ENCODE results near the gene DEFB118.

The DEFB118 gene

GRCh38 chr20:31374346-31374745 lies 5.9 kb downstream of the DEFB118 start:
- no peak for DNase-seq (ENCODE audit: low read depth)
- in situ Hi-C loops (cut with HindIII; ENCODE audit: low sequenced_read_pairs), result no loop called here
- H3K4me3 ChIP-seq (ENCODE audit: low read depth, low read length), result no peak overlapping the region
- no peak for TF ChIP-seq CTCF (IDR thresholded peaks at IDR 0.05; ENCODE audit: low read depth, low read length, missing control alignments)

GRCh38 chr20:31390490-31390889 lies 22.1 kb downstream of the DEFB118 start, which contains the start of gene DEFB119:
DEFB119 (minus strand) TSS chr20:31390590; CDS start chr20:31390483, 107 bp downstream.
- no peak within 1 kb of the TSS for H3K4me3 ChIP-seq (ENCODE audit: low read depth, low read length)
- DNase-seq (ENCODE audit: low read depth), result no peak
- in situ Hi-C loops (cut with HindIII; ENCODE audit: low sequenced_read_pairs), result no loop called here
- TF ChIP-seq CTCF (IDR thresholded peaks at IDR 0.05; ENCODE audit: low read depth, low read length, missing control alignments), result no peak

- in situ Hi-C loops (cut with HindIII; ENCODE audit: low sequenced_read_pairs), result no loop called here
- no peak for DNase-seq (ENCODE audit: low read depth)
- TF ChIP-seq CTCF (IDR thresholded peaks at IDR 0.05; ENCODE audit: low read depth, low read length, missing control alignments), result no peak
- no peak overlapping the region for H3K4me3 ChIP-seq (ENCODE audit: low read depth, low read length)
These were observed 24.4 kb downstream of the DEFB118 start for GRCh38 chr20:31392836-31393235.

- DNase-seq (ENCODE audit: low read depth), result no peak
These were observed 26.5 kb downstream of the DEFB118 start for GRCh38 chr20:31394900-31395299.

GRCh38 chr20:31403886-31404285 lies 35.5 kb downstream of the DEFB118 start:
- in situ Hi-C loops (cut with HindIII; ENCODE audit: low sequenced_read_pairs), result no loop called here
- no peak for TF ChIP-seq CTCF (IDR thresholded peaks at IDR 0.05; ENCODE audit: low read depth, low read length, missing control alignments)
- H3K4me3 ChIP-seq (ENCODE audit: low read depth, low read length), result no peak overlapping the region
- DNase-seq (ENCODE audit: low read depth), result no peak

More at GRCh38 chr20:31394900-31395299, 26.5 kb downstream of the DEFB118 start:
- no peak for TF ChIP-seq CTCF (IDR thresholded peaks at IDR 0.05; ENCODE audit: low read depth, low read length, missing control alignments)
- in situ Hi-C loops (cut with HindIII; ENCODE audit: low sequenced_read_pairs), result no loop called here
- no peak overlapping the region for H3K4me3 ChIP-seq (ENCODE audit: low read depth, low read length)

- TF ChIP-seq CTCF (IDR thresholded peaks at IDR 0.05; ENCODE audit: low read depth, low read length, missing control alignments), result no peak
- DNase-seq (ENCODE audit: low read depth), result no peak
- in situ Hi-C loops (cut with HindIII; ENCODE audit: low sequenced_read_pairs), result no loop called here
- H3K4me3 ChIP-seq (ENCODE audit: low read depth, low read length), result no peak within 1 kb of the TSS
These were observed 37.7 kb downstream of the DEFB118 start, which contains the start of gene DEFB121 for GRCh38 chr20:31406115-31406514. DEFB121 (minus strand) TSS chr20:31406215; CDS start chr20:31406152, 63 bp downstream.

Measured in astrocyte of the cerebellum (primary cell).